Heart left ventricle (tissue), 16 donors: Measurements from ENCODE around the gene XPOT. TPM values are rescaled to one million over a fixed set of nuclear protein-coding genes. Genes with fewer than 3 reads are reported as not detected.
A peak's percentile ranks its signal among the peaks of the same experiment; 100 is the strongest.

Experiments
- ATAC-seq, 4 donors: fragments of 200-7000 bp; cut with Tn5 transposase; one replicate each; pipeline ENCODE4 v1.9.1; 2020 to 2022; ENCODE audit warnings: moderate library complexity in 4 of 4, mild to moderate bottlenecking in 3 of 4, moderate number of reproducible peaks in 1 of 4
- DNase-seq, 5 donors: peaks; one replicate each; pipeline ENCODE4 v3.0.0-alpha.2; 2020
- H3K27ac ChIP-seq, 12 donors: fragments of 200-600 bp; sonication (generic) in 4 of 12; one replicate each; pipeline versions ENCODE4 v1.5.0 to v1.8.0; 2016 to 2022; ENCODE audit warnings: mild to moderate bottlenecking in 2 of 12
- H3K27me3 ChIP-seq, 9 donors: fragments of 200-600 bp; sonication (generic) in 2 of 9; one replicate each; pipeline versions ENCODE4 v1.5.1 to v1.8.0; 2016 to 2022; ENCODE audit warnings: mild to moderate bottlenecking in 3 of 9
- H3K36me3 ChIP-seq, 9 donors: fragments of 200-600 bp; sonication (generic) in 2 of 9; one replicate each; pipeline versions ENCODE4 v1.5.0 to v1.8.0; 2018 to 2022; ENCODE audit warnings: mild to moderate bottlenecking in 2 of 9
- H3K4me1 ChIP-seq, 12 donors: fragments of 200-600 bp; sonication (generic) in 4 of 12; one replicate each; pipeline versions ENCODE4 v1.5.0 to v1.8.0; 2016 to 2022; ENCODE audit warnings: mild to moderate bottlenecking in 3 of 12
- H3K4me3 ChIP-seq, 12 donors: fragments of 200-600 bp; sonication (generic) in 4 of 12; one replicate each; pipeline versions ENCODE4 v1.5.0 to v1.8.0; 2017 to 2022; ENCODE audit warnings: mild to moderate bottlenecking in 9 of 12, moderate library complexity in 4 of 12
- H3K9me3 ChIP-seq, 12 donors: fragments of 200-600 bp; sonication (generic) in 4 of 12; one replicate each; pipeline versions ENCODE4 v1.5.0 to v1.8.0; 2016 to 2022; ENCODE audit warnings: mild to moderate bottlenecking in 1 of 12
- CTCF ChIP-seq, 12 donors: fragments of 200-600 bp; sonication (generic) in 4 of 12; IDR thresholded peaks; one replicate each; pipeline versions ENCODE4 v1.5.0 to v1.8.0; 2018 to 2022; ENCODE audit warnings: antibody characterized with exemption in 12 of 12, mild to moderate bottlenecking in 5 of 12
- POLR2A ChIP-seq, 2 donors: fragments of 450-650 bp; IDR thresholded peaks; one replicate each; pipeline ENCODE4 v1.6.1; 2017; ENCODE audit warnings: antibody characterized with exemption in 2 of 2, mild to moderate bottlenecking in 2 of 2, moderate library complexity in 2 of 2
- WGBS, 4 donors: extraction: QIAGEN DNeasy Blood & Tissue Kit in 2 of 4; methylation state at CpG; one replicate each; pipeline versions ENCODE4 v1.1.5 to v1.1.7; 2013 to 2018; 5-methylcytosine and 5-hydroxymethylcytosine counted together
- intact Hi-C, 10 donors: fragments of 100-400 bp; cut with DNase I; formaldehyde crosslinking; loops; one replicate each; pipeline versions ENCODE4 v1.11.1 to v1.14.2; 2022
- polyA plus RNA-seq, 2 donors: library from polyadenylated mRNA; stranded (reverse); fragments of 200-250 nt; gene quantifications; one replicate each; pipeline ENCODE4 v1.2.3, GENCODE V29; 2013
- total RNA-seq, 9 donors: library from RNA; depleted of rRNA in 2 of 9; stranded (reverse); fragments of >200 nt in 2 of 9; fragmentation: NEBNext Ultra II Directional in 3 of 9; extraction: Animal tissue kit (Norgen Biotek cat#: 25700) in 3 of 9; gene quantifications; one replicate each; pipeline versions ENCODE4 v1.1.0 to v1.2.4, GENCODE V29; 2016 to 2023
- donor health status: ischemic (EF 13 %, LVEDD 7.1; RV severe dilation, severe dysfunction).
- donor health status: healthy with polysubstance abuse.
- donor health status: DM: no; HTN: yes; CAD: no.
- donor health status: DM: no; HTN: no; CAD: no.
- donor health status: ischemic (EF 25% LVEDD 6.9; RV normal size, moderate dysfunction).
- donor health status: ischemic (EF 25% LVEDD 5.7; RV mildly dilated, moderate dysfunction).
- donor health status: healthy.
- donor health status: DM: yes; HTN: yes; CAD: no.
- donor health status: ischemic (EF 35%, LVEDD 5.7; RV mildly dilated, moderate dysfunction).
- donor health status: nonischemic (EF 11% LVEDD 7.7; RV severe dilation, severe dysfunction).
- donor health status: DM: yes; HTN: yes; CAD: no.
- donor health status: PGD.
- donor health status: ischemic (EF 29% LVEDD 5.4; RV normal size, mild dysfunction).
- donor health status: nonischemic (EF 23%, LVEDD 6.1; RV moderate dilation, normal function).

Gene XPOT
- total and polyA plus RNA-seq, 11 donors, result 6.3 to 37.6 (median 22.0) TPM

GRCh38 chr12:64500394-64500793 is 96.2 kb downstream of the XPOT start:
- no peaks in the 10 kb centered on the region for H3K9me3 ChIP-seq
- no peak for TF ChIP-seq CTCF (IDR thresholded peaks at IDR 0.05)
- no peak for TF ChIP-seq POLR2A (IDR thresholded peaks at IDR 0.05)
- ATAC-seq (peak in 1 of 4 donors; percentile 55), DNase-seq (no peak)
- no peaks in the 10 kb centered on the region for H3K27me3 ChIP-seq
- intact Hi-C loops, result no loop called here
- no peak overlapping the region for H3K27ac ChIP-seq
- H3K4me1 ChIP-seq, result no peaks in the 10 kb centered on the region
- peaks cover 0 to 82% (median 67%) of the 10 kb centered on the region in 9 donors for H3K36me3 ChIP-seq
- H3K4me3 ChIP-seq, result no peak overlapping the region
- WGBS, 4 donors, result 76 to 86% (median 83%) methylated on average over 3 of the region's 3 CpGs

Other genes with a start within 250 kb of the XPOT start
- 1 to 10 TPM; 3.0 to 6.7 (median 5.1) TPM for gene KICS2, start 182.1 kb upstream of the XPOT start, total RNA-seq
- gene KICS2, start 182.1 kb upstream of the XPOT start, polyA plus RNA-seq, result 1 to 10 TPM; 1.8 to 3.7 TPM
- gene C12orf56, start 13.6 kb upstream of the XPOT start, total RNA-seq, result not detected
- gene C12orf56, start 13.6 kb upstream of the XPOT start, polyA plus RNA-seq, result not detected
- 10 to 100 TPM in 7 of 9 donors, 1 to 10 TPM in 2; 8.5 to 16.9 (median 10.9) TPM for gene TBK1, start 47.7 kb downstream of the XPOT start, total RNA-seq
- 10 to 100 TPM in 1 of 2 donors, 1 to 10 TPM in 1; 7.8 to 13.0 TPM for gene TBK1, start 47.7 kb downstream of the XPOT start, polyA plus RNA-seq
- 100 to 1,000 TPM in 4 of 9 donors, 10 to 100 TPM in 5; 59.7 to 116 (median 93.4) TPM for gene RASSF3, start 206.1 kb downstream of the XPOT start, total RNA-seq
- gene RASSF3, start 206.1 kb downstream of the XPOT start, polyA plus RNA-seq, result 10 to 100 TPM; 32.8 to 55.4 TPM